Activated T-cell treated with anti-CD3 and anti-CD28 coated beads, Interleukin-2, amount 50 U/mL, for 1 hour (primary cell): ENCODE measurements around the gene B3GLCT.
"Not testable (repeated sequence)": the region's sequence is repeated elsewhere in the genome, so short reads cannot be mapped to it uniquely, and the experiment has no call there.

Experiments
- DNase-seq: peaks from one replicate; pipeline ENCODE4 v3.0.0-alpha.2; 2020

B3GLCT gene

GRCh38 chr13:31301119-31301518 lies 101.3 kb downstream of the B3GLCT start:
- DNase-seq: no peak

GRCh38 chr13:31310356-31310755 lies 110.6 kb downstream of the B3GLCT start:
- no peak for DNase-seq

DNA sequence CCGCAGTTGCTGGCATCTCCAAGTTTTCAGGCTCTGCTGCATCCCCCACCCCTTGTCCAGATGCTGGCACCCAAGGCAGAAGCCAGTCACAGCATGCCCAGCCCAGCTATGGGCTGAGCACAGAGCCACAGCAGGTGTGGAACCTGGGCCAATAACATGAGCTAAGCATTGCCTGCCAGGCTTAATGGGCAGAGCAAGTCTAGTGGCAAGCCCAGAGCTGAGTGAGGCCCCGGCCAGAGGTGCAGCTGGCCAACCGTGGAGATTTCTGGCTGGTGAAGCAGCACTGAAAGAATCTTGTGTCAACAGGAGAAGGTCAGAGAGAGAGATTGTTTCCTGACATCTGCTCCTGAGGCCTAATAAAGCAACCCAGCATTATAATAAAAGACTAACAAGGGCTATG lies 111.0 kb downstream of the B3GLCT start:
- DNase-seq: no peak

DNA sequence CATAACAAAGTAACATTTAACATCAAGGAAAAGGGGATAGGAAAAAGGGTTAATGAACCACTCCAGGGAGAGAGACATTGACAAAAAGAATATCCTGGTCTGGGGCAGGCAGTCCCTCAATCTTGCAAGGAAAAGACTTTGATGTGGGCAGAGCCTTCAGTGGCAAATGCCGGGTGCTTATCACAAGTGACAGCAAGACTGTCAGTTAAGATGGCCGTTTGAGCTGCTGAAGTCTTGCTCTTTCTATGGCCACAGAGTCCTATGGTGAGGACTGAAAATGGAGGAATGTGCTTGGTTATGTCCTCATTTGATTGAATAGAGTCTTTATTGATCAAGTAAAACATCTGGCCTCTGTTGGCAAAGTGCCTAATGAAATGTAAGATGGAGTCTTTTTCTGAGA lies 112.1 kb downstream of the B3GLCT start:
- DNase-seq: no peak

DNA sequence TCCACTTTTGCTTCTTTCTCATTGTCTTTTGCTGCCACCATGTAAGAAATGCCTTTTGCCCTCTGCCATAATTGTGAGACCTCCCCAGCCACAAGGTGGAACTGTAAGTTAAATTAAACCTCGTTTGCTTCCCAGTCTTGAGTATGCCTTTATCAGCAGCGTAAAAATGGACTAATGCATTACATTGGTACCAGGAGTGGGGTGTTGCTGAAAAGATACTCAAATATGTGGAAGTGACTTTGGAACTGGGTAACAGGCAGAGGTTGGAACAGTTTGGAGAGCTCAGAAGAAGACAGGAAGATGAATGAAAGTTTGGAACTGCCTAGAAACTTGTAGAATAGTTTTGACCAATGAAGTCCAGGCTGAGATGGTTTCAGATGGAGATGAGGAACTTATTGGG lies 115.2 kb downstream of the B3GLCT start:
- DNase-seq: no peak

- DNase-seq: no peak
These were observed 121.2 kb downstream of the B3GLCT start for GRCh38 chr13:31320946-31321345.

- DNase-seq: no peak
These were observed 121.7 kb downstream of the B3GLCT start for GRCh38 chr13:31321457-31321856.

DNA sequence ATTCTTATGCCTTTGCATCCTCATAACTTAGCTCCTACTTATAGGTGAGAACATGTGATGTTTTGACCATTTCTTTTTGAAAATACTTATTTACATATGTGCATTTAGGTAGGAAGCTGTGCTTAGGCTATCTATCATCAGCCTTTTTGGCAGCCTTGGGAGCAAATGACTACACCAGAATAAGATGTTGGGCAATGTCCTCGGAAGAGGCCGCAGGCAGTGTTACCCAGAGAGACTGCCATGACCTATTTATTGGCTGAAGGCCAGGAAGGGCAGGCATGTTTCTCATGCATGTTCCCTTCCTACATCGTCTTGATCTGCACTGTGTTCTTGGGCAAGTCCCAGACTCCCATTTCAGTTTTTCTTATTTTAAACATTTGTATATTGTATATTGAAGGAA lies 122.3 kb downstream of the B3GLCT start:
- DNase-seq: no peak

DNA sequence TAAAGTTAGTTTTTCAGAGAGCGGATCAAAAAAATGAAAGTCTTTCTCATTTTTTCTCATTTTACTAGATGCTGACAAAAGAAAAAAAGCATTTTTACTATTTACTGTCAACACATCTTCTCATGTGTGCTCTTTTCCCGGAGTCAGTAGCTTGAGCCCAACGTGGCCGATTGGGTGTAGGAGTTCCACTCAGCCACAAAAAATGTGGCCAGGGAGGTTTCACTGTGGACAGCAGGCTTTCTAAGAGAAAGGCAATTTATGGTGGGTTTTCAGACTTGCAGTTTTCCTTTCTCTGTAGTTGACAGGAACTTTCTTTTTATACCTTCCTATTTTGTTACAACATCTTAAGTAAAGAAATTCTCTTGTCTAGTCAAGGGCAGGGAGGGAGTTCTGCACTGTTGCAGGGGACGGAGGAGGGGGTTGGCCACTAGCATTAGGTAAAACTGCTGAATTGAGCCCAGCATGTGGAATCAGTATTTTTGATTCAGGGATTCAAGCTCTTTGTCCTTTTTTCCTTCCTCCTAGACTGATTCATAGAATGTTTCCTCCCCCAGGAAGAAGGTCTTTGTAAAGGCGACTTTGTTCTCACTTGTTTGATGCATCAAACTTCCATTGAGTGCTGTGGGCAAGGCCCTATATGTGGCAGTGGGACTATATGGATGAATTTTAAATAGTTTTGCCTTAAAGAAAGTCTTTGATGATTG lies 123.1 kb downstream of the B3GLCT start:
- DNase-seq: no peak

DNA sequence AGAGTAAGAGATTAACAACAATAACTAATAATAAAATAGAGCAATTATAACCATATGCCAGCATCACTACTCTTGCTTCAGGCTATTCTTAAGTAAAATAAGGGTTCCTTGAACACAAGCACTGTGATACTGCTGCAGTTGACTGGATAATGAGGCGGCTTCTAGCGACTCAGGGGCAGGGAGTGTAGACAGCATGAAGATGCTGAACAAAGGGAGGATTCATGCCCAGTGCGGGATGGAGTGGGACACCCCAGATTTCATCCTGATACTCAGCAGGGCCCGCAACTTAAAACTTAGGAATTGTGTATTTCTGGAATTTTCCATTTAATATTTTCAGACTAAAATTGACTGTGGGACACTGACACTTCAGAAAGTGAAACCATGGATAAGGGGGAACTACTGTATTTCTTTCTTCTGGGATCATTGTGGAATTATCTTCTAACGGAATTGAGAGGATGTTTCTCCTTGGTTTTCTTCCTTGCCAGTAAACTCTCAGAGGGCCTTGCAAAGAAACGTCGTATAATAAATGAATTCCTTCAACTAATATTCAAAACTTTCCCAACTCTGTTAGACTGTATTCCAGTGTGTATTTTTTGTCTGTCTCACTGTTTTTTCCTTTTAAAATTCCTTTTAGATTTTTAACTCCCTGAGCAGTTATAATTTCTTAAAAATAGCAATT lies 127.5 kb downstream of the B3GLCT start:
- no peak for DNase-seq

DNA sequence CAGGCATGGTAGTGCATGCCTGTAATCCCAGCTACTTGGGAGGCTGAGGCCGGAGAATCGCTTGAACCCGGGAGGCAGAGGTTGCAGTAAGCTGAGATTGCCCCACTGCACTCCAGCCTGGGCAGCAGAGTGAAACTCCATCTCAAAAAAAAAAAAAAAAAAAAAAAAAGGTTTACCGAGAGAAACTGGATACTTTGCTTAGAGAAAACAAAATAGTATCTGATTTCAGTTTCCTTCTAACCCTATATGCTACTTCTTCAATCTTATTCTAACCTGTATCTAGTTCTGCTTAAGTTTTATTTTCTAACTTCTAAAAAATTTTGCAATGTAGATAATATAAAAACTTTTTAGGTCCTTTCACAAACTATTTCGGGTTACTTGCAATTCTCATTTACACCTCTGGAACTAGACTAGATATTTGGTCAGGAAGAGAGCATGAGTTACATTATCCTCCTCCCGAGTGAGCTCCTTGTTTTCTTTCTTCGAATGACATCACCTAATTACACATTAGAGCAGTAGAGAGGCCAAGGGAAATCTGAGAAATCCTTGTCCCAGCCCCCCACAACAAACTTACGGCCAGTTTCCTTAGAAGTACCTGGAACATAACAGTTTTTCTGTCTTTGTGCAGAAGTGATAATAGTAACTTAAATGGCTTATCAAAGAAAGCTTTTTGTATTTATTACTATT lies 128.9 kb downstream of the B3GLCT start:
- no peak for DNase-seq

- DNase-seq: no peak
These were observed 130.5 kb downstream of the B3GLCT start for GRCh38 chr13:31330236-31330635.

DNA sequence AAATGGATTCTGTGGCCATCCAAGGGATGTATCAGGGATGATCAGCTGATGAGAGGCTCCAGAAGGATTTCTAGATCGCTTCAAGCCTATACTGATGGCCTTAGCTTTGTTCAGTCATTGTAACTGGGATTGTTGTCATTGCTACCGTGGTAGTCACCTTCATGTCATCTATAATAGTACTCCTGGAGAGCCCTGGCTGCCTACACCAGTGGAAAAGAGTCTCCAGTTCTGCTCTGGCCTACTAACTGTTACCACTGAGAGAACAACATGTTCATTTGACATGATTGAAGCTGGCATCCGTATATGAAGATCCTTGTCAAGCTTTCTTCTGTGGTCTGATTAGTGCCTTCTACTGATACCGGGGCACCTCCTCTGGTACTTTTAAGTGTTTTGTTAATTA lies 131.3 kb downstream of the B3GLCT start:
- no peak for DNase-seq

DNA sequence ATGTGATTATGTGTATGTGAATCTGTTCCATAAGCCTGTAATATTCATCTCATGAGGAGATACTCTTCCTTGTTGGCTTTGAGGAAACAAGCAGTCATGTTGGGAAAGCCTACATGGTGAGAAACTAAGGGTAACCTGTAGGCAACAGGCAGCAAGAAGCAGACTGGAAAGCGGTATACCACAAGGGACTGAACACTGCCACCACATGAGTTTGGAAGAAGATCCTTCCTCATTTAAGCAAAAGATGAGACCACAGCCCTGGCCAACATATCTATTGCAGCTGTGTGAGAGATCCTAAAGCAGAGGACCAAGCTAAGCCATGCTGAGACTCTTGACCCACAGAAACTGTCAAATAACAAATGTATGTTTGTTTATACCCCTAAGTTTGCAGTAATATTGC lies 134.8 kb downstream of the B3GLCT start:
- no peak for DNase-seq

GRCh38 chr13:31334994-31335557 lies 135.3 kb downstream of the B3GLCT start:
- no peak for DNase-seq

DNA sequence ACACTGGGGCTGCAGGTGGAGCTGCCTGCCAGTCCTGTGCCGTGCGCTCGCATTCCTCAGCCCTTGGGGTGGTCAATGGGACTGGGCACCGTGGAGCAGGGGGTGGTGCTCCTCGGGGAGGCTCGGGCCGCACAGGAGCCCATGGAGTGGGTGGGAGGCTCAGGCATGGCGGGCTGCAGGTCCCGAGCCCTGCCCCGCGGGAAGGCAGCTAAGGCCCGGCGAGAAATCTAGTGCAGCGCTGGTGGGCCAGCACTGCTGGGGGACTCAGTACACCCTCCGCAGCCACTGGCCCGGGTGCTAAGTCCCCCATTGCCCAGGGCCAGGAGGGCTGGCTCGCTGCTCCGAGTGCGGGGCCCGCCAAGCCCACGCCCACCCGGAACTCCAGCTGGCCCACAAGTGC lies 139.8 kb downstream of the B3GLCT start:
- not testable (repeated sequence) for DNase-seq

- DNase-seq: not testable (repeated sequence)
These were observed 141.1 kb downstream of the B3GLCT start for GRCh38 chr13:31340848-31341247.

DNA sequence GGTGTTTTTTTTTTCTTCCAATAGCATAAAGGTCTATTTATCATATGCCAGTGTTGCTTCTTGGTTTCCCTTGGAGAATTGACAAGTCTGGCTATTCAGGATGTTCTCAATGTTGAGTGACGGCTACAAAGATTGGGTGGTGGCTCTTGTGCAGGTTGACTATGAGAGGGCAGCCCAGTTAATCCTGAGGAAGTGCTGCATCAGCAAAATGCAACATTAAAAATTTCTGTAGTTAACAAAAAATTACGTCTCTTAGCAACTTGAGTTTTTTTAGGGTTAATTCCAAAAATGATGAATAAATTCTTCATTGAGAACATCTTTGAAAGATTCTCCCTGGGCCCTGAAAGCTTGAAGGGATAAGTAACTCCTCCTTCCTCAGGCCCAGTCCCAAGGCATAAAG lies 147.1 kb downstream of the B3GLCT start:
- DNase-seq: no peak

DNA sequence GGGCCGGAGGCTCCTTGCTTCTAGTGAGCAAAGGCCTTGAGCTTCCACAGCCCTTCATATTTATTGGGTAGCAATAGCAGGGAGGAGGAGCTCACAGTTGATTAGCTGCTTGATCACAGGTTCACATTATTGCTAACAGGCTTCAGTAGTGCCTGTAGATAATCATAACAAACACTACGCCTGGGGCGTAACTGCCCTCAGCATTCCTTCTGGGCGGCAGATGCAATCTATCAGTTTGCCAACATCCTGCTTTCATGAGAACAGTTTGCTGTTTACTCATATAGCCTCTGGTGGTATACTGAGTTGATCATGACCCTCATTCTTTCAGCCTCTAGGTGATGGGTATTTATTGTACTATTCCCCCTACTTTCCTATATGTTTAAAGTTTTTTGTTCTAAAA lies 149.4 kb downstream of the B3GLCT start:
- DNase-seq: no peak

GRCh38 chr13:31350560-31350959 lies 150.8 kb downstream of the B3GLCT start:
- no peak for DNase-seq

DNA sequence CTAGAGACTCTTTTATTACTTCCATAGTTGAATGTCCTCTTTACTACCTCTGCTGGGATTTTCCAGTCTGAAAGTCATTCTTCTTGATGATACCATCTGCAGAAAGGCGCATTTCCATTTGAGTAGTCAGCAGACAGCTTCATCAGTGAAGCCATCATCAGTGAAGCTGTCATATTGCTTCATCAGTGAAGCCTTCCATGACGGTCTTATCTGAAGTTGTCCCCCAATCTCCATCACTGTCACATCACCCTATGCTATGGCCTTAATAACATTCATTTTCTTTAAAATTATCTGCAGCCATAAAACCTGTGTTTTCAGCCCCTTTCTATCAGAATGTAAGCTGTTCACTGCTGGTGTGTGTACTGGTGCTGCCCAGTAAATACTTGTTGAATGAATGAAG lies 151.6 kb downstream of the B3GLCT start:
- DNase-seq: no peak

GRCh38 chr13:31352467-31352866 lies 152.7 kb downstream of the B3GLCT start:
- no peak for DNase-seq

DNA sequence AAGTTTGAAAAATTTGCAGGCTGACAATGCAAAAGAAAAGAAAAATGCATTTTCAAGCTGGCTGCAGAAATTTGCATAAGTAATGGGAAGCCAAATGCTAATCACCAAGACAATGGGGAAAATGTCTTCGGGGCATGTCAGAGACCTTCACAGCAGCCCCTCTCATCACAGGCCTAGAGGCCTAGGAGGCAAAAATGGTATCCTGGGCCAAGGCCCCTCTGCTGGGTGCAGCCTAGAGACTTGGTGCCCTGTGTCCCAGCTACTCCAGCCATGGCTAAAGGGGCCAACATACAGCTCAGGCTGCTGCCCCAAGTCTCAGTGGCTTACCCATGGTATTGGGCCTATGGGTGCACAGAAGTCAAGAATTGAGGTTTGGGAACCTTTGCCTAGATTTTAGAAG lies 155.2 kb downstream of the B3GLCT start:
- DNase-seq: no peak

DNA sequence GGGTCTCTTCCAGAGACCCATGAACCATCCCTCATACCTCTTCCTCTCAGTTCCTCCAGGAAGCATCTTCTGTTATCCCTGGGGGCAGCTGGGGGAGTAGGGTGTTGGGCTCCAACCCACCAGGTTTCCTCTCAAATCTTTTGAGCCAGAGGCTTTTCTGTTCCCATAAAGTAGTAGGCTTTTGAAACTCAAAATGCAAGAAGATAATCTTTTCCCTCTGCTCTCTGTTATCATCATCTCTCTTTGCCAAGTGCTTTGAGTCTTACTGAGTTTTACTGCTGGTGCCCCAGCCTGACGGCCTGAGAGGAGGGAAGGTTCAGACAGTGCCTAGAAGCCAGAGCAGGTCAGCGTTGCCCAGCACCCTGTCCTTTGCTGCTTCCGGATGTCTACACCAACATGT lies 157.2 kb downstream of the B3GLCT start:
- no peak for DNase-seq
